PFSK-1 (cell line): ENCODE data around the gene RABL3.

Experiments used
- FOXP2 ChIP-seq: optimal IDR thresholded peaks from 2 replicates; pipeline ENCODE3; 2011; ENCODE audit warnings: borderline replicate concordance, control low read depth, inconsistent platforms; ENCODE audit not compliant: insufficient read depth; ENCODE audit errors: extremely low read length, extremely low read depth
- POLR2AphosphoS5 ChIP-seq: IDR thresholded peaks from 2 replicates; pipeline ENCODE4 v1.6.1; 2012; ENCODE audit warnings: low read depth, mild to moderate bottlenecking, control low read depth, low read length, moderate library complexity
- SIN3A ChIP-seq: IDR thresholded peaks from 2 replicates; pipeline ENCODE4 v1.6.1; 2012; ENCODE audit warnings: mild to moderate bottlenecking, low read length, moderate library complexity, borderline replicate concordance; ENCODE audit not compliant: insufficient read depth
- TAF1 ChIP-seq: IDR thresholded peaks from 2 replicates; pipeline ENCODE4 v1.6.1; 2012; ENCODE audit warnings: low read length, control low read depth, borderline replicate concordance; ENCODE audit not compliant: insufficient read depth
- TF ChIP-seq, protein P1 (sequence below), 2 experiments: IDR thresholded peaks; 2 replicates each; pipeline versions ENCODE4 v1.6.1 to v1.8.0; 2011 to 2012; ENCODE audit warnings: low read depth in 2 of 2, low read length in 2 of 2, control low read depth in 1 of 2, inconsistent platforms in 1 of 2, mild to moderate bottlenecking in 1 of 2, moderate library complexity in 1 of 2; ENCODE audit not compliant: insufficient read depth in 1 of 2

The RABL3 gene

DNA sequence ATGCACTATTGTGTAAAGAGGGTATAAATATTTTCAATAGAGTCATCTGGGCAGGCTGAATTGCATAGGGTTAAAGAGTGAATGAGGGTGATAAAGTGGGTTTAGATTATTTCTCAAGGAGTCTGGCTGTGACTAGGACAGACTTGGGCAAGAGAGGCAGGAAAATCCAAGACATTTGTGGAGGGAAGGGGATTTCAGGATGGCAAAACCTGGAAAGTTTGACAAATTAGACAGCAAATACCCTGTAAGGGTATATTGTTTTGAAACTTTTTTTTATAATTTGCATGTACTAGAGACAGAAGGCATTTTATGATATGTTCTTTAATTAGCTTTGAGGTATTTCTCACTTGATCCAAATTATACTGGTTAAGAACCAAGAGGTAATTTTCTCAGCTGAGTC, 77.4 kb downstream of the RABL3 start:
- TF ChIP-seq POLR2AphosphoS5, result no peak

DNA sequence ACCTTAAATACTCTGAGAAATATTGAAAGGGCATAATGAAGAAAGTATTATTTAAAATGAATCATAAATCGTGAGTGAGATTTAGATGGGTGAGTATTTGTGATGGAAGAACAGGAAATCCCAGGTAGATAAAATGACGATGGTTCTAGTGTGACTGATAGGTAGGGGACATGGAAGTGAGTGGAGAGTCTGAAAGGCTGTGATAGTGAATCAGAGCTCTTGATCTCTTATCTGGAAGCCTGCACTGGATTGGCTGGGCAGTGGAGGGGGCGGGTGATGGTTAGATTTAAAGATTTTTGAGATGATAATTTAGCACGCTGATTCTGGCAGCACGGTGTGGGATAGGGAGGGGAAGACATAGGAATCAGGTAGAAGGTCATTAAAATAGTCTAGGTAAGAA, 80.4 kb downstream of the RABL3 start:
- TF ChIP-seq FOXP2 (no peak), SIN3A (no peak)
- TF ChIP-seq, protein P1, sequence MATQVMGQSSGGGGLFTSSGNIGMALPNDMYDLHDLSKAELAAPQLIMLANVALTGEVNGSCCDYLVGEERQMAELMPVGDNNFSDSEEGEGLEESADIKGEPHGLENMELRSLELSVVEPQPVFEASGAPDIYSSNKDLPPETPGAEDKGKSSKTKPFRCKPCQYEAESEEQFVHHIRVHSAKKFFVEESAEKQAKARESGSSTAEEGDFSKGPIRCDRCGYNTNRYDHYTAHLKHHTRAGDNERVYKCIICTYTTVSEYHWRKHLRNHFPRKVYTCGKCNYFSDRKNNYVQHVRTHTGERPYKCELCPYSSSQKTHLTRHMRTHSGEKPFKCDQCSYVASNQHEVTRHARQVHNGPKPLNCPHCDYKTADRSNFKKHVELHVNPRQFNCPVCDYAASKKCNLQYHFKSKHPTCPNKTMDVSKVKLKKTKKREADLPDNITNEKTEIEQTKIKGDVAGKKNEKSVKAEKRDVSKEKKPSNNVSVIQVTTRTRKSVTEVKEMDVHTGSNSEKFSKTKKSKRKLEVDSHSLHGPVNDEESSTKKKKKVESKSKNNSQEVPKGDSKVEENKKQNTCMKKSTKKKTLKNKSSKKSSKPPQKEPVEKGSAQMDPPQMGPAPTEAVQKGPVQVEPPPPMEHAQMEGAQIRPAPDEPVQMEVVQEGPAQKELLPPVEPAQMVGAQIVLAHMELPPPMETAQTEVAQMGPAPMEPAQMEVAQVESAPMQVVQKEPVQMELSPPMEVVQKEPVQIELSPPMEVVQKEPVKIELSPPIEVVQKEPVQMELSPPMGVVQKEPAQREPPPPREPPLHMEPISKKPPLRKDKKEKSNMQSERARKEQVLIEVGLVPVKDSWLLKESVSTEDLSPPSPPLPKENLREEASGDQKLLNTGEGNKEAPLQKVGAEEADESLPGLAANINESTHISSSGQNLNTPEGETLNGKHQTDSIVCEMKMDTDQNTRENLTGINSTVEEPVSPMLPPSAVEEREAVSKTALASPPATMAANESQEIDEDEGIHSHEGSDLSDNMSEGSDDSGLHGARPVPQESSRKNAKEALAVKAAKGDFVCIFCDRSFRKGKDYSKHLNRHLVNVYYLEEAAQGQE (IDR thresholded peaks at IDR 0.05; ENCODE audit: insufficient read depth in 1 of 2, low read depth in 2 of 2, low read length in 2 of 2), result no peak

DNA sequence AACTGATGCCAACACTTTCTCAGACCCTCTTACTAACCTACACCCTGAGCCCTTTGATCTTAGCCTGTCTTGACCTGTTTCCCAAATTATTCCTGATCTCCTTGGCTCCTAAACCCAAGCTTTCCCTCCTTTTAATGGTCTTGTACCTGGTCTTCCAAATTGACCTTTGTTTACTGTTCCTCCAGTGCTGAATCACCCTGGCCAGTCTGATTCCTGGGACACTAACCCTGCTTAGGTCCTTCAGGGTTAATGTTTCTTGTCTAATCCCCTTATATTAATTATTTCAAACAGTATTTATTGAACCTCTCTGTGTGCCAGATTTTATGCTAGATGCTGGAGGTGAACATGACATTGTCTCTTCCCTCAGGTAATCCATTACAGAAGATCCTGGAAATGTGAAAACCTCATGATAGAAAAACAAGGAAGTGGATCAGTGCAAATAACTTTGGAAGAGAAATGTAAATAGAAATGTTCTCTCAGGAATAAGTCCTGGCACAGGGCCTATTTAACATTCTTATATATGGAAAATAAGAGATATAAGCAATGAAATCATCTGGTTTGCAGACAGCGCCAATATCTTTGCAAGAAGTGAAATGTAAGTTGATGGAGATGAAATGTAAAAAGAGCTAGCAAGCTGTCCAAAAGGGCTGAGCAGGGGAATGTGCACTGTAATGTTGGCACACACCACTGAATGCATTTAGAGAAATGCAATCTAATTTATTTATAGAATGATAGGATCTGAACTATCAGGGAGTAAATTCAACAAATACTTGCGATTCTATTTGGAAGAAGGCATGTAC, 81.0 kb downstream of the RABL3 start:
- TF ChIP-seq, protein P1 (IDR thresholded peaks at IDR 0.05; ENCODE audit: insufficient read depth in 1 of 2, low read depth in 2 of 2, low read length in 2 of 2), result no peak
- TF ChIP-seq TAF1 (no peak), SIN3A (no peak), FOXP2 (no peak), POLR2AphosphoS5 (no peak)

DNA sequence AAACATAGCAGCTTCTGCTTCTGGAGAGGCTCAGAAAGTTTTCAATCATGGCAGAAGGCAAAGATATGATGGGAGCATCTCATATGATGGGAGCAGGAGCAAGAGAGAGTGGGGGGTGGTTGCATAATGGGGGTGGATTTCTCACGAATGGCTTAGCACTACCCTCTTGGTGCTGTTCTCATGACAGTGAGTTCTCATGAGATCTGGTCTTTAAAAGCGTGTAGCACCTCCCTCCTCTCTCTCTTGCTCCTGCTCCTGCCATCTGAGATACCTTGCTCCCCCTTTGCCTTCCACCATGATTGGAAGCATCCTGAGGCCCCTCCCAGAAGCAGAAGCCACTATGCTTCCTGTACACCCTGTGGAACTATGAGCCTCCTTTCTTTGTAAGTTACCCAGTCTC, 82.5 kb downstream of the RABL3 start:
- TF ChIP-seq POLR2AphosphoS5, result no peak
- no peak for TF ChIP-seq TAF1
- TF ChIP-seq, protein P1 (IDR thresholded peaks at IDR 0.05; ENCODE audit: insufficient read depth in 1 of 2, low read depth in 2 of 2, low read length in 2 of 2), result no peak
- TF ChIP-seq FOXP2, result no peak
- no peak for TF ChIP-seq SIN3A

DNA sequence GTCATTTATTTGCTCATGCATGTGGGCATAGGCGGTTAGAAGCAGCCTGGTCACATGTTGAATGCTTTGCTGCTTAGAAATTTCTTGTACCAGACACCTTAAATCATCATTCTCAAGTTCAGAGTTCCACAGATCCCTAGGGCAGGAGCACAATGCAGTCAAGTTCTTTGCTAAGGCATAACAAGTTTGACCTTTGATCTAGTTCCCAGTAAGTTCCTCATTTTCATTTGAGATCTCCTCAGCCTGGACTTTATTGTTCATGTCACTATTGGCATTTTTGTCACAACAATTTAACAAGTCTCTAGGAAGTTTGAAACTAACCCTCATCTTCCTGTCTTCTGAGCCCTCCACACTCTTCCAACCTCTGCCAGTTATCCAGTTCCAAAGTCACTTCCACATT, 83.0 kb downstream of the RABL3 start:
- TF ChIP-seq SIN3A, result no peak
- no peak for TF ChIP-seq POLR2AphosphoS5
- TF ChIP-seq TAF1, result no peak

DNA sequence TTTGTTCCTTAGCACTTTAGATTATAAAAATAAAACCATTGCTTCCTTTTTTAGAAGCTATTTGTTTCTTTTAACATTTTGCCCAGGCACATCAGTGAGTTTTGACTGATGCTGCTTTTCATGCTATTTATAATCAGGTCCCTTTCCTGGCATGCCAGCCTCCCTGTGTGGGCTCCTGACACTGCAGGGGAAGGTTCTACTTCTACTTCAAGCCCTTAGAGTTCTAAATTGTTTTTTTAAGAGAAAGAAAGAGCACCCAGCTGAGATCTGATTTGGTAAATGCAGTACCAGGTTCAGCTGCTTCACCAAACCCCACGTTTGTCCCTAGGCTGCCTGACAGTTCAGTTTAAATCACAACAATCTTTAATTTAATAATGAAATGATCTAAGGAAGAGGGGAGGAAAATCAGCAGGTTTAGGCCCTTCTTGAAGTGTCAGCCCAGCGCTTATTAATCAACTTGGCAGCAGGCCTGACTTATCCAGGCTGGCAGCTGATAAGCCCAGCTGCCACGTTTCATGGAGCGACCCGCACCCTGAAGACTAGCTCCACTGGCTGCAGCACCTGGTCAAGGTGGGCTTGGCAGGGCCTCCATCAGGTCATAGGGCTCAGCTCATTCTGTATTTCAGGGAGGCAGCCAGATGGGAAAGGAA, 89.3 kb downstream of the RABL3 start:
- TF ChIP-seq TAF1 (no peak), SIN3A (no peak), FOXP2 (no peak), POLR2AphosphoS5 (no peak)
- TF ChIP-seq, protein P1 (IDR thresholded peaks at IDR 0.05; ENCODE audit: insufficient read depth in 1 of 2, low read depth in 2 of 2, low read length in 2 of 2), result no peak
